GM23338 (cell line): Measurements from ENCODE around the gene SOX1. TPM values are rescaled to one million over a fixed set of nuclear protein-coding genes. Genes with fewer than 3 reads are reported as not detected.

ENCODE experiments used
- ATAC-seq: fragments of 200-7000 bp; cut with Tn5 transposase; 3 replicates; pipeline ENCODE4 v1.9.1; 2020
- DNase-seq: peaks from one replicate; pipeline ENCODE4 v3.0.0-alpha.2; 2015; ENCODE audit warnings: low spot score
- H2AFZ ChIP-seq: fragments of 200-600 bp; sonication (generic); 2 replicates; pipeline ENCODE4 v1.8.0; 2016; ENCODE audit warnings: antibody characterized with exemption, mild to moderate bottlenecking, moderate library complexity
- H3F3A ChIP-seq: fragments of 200-600 bp; sonication (generic); replicated peaks from 2 replicates; pipeline ENCODE4 v1.8.0; 2017; ENCODE audit warnings: antibody characterized with exemption, mixed run types, low read depth
- H3K27ac ChIP-seq: fragments of 200-600 bp; sonication (generic); 2 replicates; pipeline ENCODE4 v1.6.1; 2016; ENCODE audit warnings: low read depth
- H3K27me3 ChIP-seq: fragments of 200-600 bp; sonication (generic); 2 replicates; pipeline ENCODE4 v1.8.0; 2016; ENCODE audit warnings: mild to moderate bottlenecking, mixed run types, moderate library complexity; ENCODE audit not compliant: insufficient read depth
- H3K36me3 ChIP-seq: fragments of 200-600 bp; sonication (generic); 2 replicates; pipeline ENCODE4 v1.8.0; 2016; ENCODE audit warnings: mild to moderate bottlenecking; ENCODE audit not compliant: insufficient read depth
- H3K4me1 ChIP-seq: fragments of 200-600 bp; sonication (generic); 2 replicates; pipeline ENCODE4 v1.8.0; 2016; ENCODE audit warnings: mild to moderate bottlenecking, moderate library complexity; ENCODE audit not compliant: insufficient read depth
- H3K4me2 ChIP-seq: fragments of 200-600 bp; sonication (generic); 2 replicates; pipeline ENCODE4 v1.7.1; 2017; ENCODE audit warnings: mixed run types
- H3K4me3 ChIP-seq: fragments of 200-600 bp; sonication (generic); 2 replicates; pipeline ENCODE4 v1.6.1; 2016; ENCODE audit warnings: mixed run types
- H3K79me2 ChIP-seq: fragments of 200-600 bp; sonication (generic); replicated peaks from 2 replicates; pipeline ENCODE4 v1.8.0; 2017; ENCODE audit warnings: mild to moderate bottlenecking; ENCODE audit not compliant: insufficient read depth
- H3K9me2 ChIP-seq: fragments of 200-600 bp; sonication (generic); 2 replicates; pipeline ENCODE4 v1.8.0; 2017; ENCODE audit not compliant: insufficient read depth
- H4K20me1 ChIP-seq: fragments of 200-600 bp; sonication (generic); replicated peaks from 2 replicates; pipeline ENCODE4 v1.8.0; 2017; ENCODE audit warnings: mild to moderate bottlenecking; ENCODE audit not compliant: insufficient read depth
- H3K27ac Mint-ChIP-seq: 2 replicates; pipeline ENCODE4 v1.8.0; 2020; ENCODE audit warnings: inconsistent platforms, mild to moderate bottlenecking, moderate library complexity, mixed read lengths
- H3K27me3 Mint-ChIP-seq: 3 replicates; pipeline ENCODE4 v1.8.0; 2022; ENCODE audit warnings: low read depth, mild to moderate bottlenecking, moderate library complexity, mixed read lengths, inconsistent platforms; ENCODE audit not compliant: insufficient read depth, poor library complexity
- H3K36me3 Mint-ChIP-seq: 3 replicates; pipeline ENCODE4 v1.8.0; 2021; ENCODE audit warnings: low read depth, mild to moderate bottlenecking, inconsistent platforms, moderate library complexity, mixed read lengths
- H3K4me1 Mint-ChIP-seq: 3 replicates; pipeline ENCODE4 v1.8.0; 2020; ENCODE audit warnings: mild to moderate bottlenecking, inconsistent platforms, mixed read lengths
- H3K4me3 Mint-ChIP-seq: 3 replicates; pipeline ENCODE4 v1.8.0; 2021; ENCODE audit warnings: moderate library complexity, mild to moderate bottlenecking, inconsistent platforms, mixed read lengths
- H3K9me3 Mint-ChIP-seq: 3 replicates; pipeline ENCODE4 v1.8.0; 2020; ENCODE audit warnings: moderate library complexity, mild to moderate bottlenecking, inconsistent platforms, mixed read lengths
- CTCF ChIP-seq, 2 experiments: fragments of 200-600 bp in 1 of 2; sonication (generic) in 1 of 2; conservative IDR thresholded peaks; 2 replicates each; pipeline versions ENCODE4 v1.5.1 to v1.6.1; 2016 to 2017; ENCODE audit warnings: antibody characterized with exemption in 2 of 2, low read depth in 2 of 2, mild to moderate bottlenecking in 2 of 2, moderate library complexity in 1 of 2
- ETS1 ChIP-seq: IDR thresholded peaks from 2 replicates; pipeline ENCODE4 v1.6.1; 2016; ENCODE audit warnings: antibody characterized with exemption
- EZH2 ChIP-seq: fragments of 200-600 bp; sonication (generic); IDR thresholded peaks from one replicate; pipeline ENCODE4 v1.8.0; 2017; ENCODE audit warnings: antibody characterized with exemption, mild to moderate bottlenecking, low read depth; ENCODE audit not compliant: unreplicated experiment
- EZH2phosphoT487 ChIP-seq: fragments of 200-600 bp; sonication (generic); IDR thresholded peaks from one replicate; pipeline ENCODE4 v1.8.1; 2018; ENCODE audit warnings: antibody characterized with exemption; ENCODE audit not compliant: unreplicated experiment
- NANOG ChIP-seq: IDR thresholded peaks from 2 replicates; pipeline ENCODE4 v1.6.1; 2016; ENCODE audit warnings: antibody characterized with exemption, borderline replicate concordance
- POLR2AphosphoS5 ChIP-seq: IDR thresholded peaks from 2 replicates; pipeline ENCODE4 v1.6.1; 2016; ENCODE audit warnings: antibody characterized with exemption, low read depth
- STAT1 ChIP-seq: IDR thresholded peaks from one replicate; pipeline ENCODE4 v1.6.1; 2016; ENCODE audit warnings: antibody characterized with exemption; ENCODE audit not compliant: unreplicated experiment
- ZNF114 ChIP-seq: fragments of 250-450 bp; sonication (Bioruptor Pico); IDR thresholded peaks from 2 replicates; pipeline ENCODE4 v1.5.0; 2020; ENCODE audit warnings: mild to moderate bottlenecking, moderate library complexity
- ZNF331 ChIP-seq: fragments of 250-450 bp; sonication (Bioruptor Pico); IDR thresholded peaks from 2 replicates; pipeline ENCODE4 v1.5.0; 2020; ENCODE audit warnings: low read depth, mild to moderate bottlenecking, moderate library complexity
- polyA plus RNA-seq: library from polyadenylated mRNA; unstranded; fragments of >200 nt; fragmentation: Nextera tagmentation; extraction: Ambion mirVana; gene quantifications from 2 replicates; pipeline ENCODE4 v1.2.1, GENCODE V29; 2016
- total RNA-seq: library from RNA; depleted of rRNA; stranded (reverse); fragments of >200 nt; shearing (Covaris generic); gene quantifications from 2 replicates; pipeline ENCODE4 v1.2.3, GENCODE V29; 2014

Gene SOX1
- total and polyA plus RNA-seq, 2 experiments from 2014 or later = 0.10 to 0.17 TPM

GRCh38 chr13:112056739-112057438 lies 10.1 kb upstream of the SOX1 start:
- peaks cover 59% of the 10 kb centered on the region for H3K4me1 ChIP-seq
- H3K79me2 ChIP-seq = no peaks in the 10 kb centered on the region
- Mint-ChIP-seq H3K4me3 (peak overlapping the region; percentile 70), H3K36me3 (no peaks in the 10 kb centered on the region; the same call in 2 of the 3 replicates), H3K9me3 (peaks cover 4% of the 10 kb centered on the region; the same call in 1 of the 3 replicates), H3K4me1 (peaks cover 49% of the 10 kb centered on the region), H3K27ac (no peak overlapping the region), H3K27me3 (peaks cover 97% of the 10 kb centered on the region)
- H3K4me3 ChIP-seq = peak overlapping the region; percentile 55
- H3K36me3 ChIP-seq = no peaks in the 10 kb centered on the region
- H2AFZ ChIP-seq = no peak overlapping the region
- no peak for TF ChIP-seq CTCF (conservative IDR thresholded peaks at IDR 0.05; ENCODE audit: low read depth in 2 of 2)
- TF ChIP-seq EZH2phosphoT487 = peak; percentile 86
- peak; percentile 59 for TF ChIP-seq EZH2
- H3K27me3 ChIP-seq = peaks cover 100% of the 10 kb centered on the region
- H3K9me2 ChIP-seq = no peaks in the 10 kb centered on the region
- H3K4me2 ChIP-seq = peak overlapping the region; percentile 82
- peak; percentile 63 for DNase-seq
- no peak overlapping the region for H3K27ac ChIP-seq
- ATAC-seq = no peak
- H4K20me1 ChIP-seq = peaks cover 22% of the 10 kb centered on the region
- H3F3A ChIP-seq = peaks cover 18% of the 10 kb centered on the region

DNA sequence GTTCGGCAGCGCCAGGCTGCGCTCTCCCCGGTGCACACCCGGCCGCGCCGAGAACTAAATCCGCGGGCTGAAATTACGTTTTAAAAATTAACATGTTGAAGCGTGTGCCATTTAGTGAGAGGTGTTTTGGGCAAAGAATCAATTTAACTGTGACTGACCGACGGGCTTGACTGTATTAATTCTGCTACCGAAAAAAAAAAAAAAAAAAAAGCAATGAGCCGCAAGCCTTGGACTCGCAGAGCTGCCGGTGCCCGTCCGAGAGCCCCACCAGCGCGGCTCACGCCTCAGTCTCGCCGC lies 9.6 kb upstream of the SOX1 start:
- Mint-ChIP-seq H3K4me3 (peak overlapping the region; percentile 70), H3K36me3 (no peaks in the 10 kb centered on the region; the same call in 2 of the 3 replicates), H3K9me3 (peaks cover 5% of the 10 kb centered on the region; the same call in 1 of the 3 replicates), H3K27ac (no peak overlapping the region), H3K4me1 (peaks cover 54% of the 10 kb centered on the region), H3K27me3 (peaks cover 97% of the 10 kb centered on the region)
- H4K20me1 ChIP-seq = peaks cover 22% of the 10 kb centered on the region
- H3K9me2 ChIP-seq = no peaks in the 10 kb centered on the region
- H3K4me1 ChIP-seq = peaks cover 64% of the 10 kb centered on the region
- H3K27me3 ChIP-seq = peaks cover 100% of the 10 kb centered on the region
- no peaks in the 10 kb centered on the region for H3K79me2 ChIP-seq
- H3K4me2 ChIP-seq = peak overlapping the region; percentile 82
- no peak overlapping the region for H3K27ac ChIP-seq
- H3K4me3 ChIP-seq = peak overlapping the region; percentile 55
- no peaks in the 10 kb centered on the region for H3K36me3 ChIP-seq
- H3F3A ChIP-seq = peaks cover 23% of the 10 kb centered on the region
- no peak overlapping the region for H2AFZ ChIP-seq
- TF ChIP-seq POLR2AphosphoS5 (no peak), EZH2 (peak; percentile 86)
- ATAC-seq (no peak), DNase-seq (no peak)

DNA sequence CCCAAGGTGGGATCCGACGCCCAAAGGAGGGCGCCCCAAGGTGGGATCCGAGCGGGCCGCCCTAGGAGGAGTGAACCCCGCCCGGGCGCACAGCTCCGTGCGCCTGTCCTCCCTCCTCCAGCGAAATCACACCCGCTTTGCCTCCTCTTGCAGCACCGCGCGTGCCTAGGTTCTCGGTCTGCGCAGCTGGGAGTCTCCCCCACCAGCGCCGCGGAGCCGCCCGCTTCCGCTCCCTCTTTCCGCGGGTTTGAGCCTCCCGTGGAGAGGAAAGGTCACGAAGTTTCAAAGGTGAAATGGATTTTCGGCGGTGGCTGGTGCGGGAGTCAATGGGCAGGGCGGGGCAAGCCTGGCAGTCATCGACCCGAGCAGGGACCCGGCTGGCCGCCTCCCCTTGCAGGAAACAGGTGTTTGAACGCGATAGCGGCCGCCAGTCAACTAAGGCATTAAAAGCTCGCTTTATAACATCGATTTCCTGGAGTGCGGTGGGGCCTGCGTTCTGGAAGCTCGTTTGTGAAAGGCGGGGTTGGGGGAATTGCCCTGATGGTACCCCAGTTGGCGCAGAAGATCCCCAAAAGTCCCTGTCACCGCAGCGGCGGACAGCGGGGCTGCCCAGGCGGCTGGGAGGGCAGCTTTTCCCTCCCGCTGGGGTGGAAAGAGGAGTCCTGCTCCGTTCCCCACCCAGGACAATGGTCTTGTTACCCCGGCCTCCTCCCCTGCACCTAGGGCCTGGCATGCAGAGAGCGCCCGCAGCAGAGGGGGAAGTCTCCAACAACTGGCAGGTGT lies 9.0 kb upstream of the SOX1 start:
- Mint-ChIP-seq H3K27ac (no peak overlapping the region), H3K4me3 (peak overlapping the region; percentile 70), H3K9me3 (peaks cover 5% of the 10 kb centered on the region; the same call in 1 of the 3 replicates), H3K27me3 (peaks cover 96% of the 10 kb centered on the region), H3K36me3 (no peaks in the 10 kb centered on the region; the same call in 2 of the 3 replicates), H3K4me1 (peaks cover 56% of the 10 kb centered on the region)
- peak overlapping the region; percentile 55 for H3K4me3 ChIP-seq
- H3K27ac ChIP-seq = no peak overlapping the region
- H3K79me2 ChIP-seq = no peaks in the 10 kb centered on the region
- no peak for TF ChIP-seq ZNF331 (CRISPR knock-in tag)
- TF ChIP-seq EZH2phosphoT487 = peak; percentile 83
- peak; percentile 82 for TF ChIP-seq EZH2
- TF ChIP-seq POLR2AphosphoS5 = no peak
- no peak for TF ChIP-seq ZNF114 (CRISPR knock-in tag)
- TF ChIP-seq STAT1 = no peak
- no peak for TF ChIP-seq NANOG
- TF ChIP-seq ETS1 = no peak
- H4K20me1 ChIP-seq = peaks cover 16% of the 10 kb centered on the region
- ATAC-seq (no peak; the same call in 2 of the 3 replicates), DNase-seq (peak; percentile 56)
- H2AFZ ChIP-seq = peak overlapping the region; percentile 47; the same call in 1 of the 2 replicates
- peaks cover 100% of the 10 kb centered on the region for H3K27me3 ChIP-seq
- no peaks in the 10 kb centered on the region for H3K9me2 ChIP-seq
- H3K36me3 ChIP-seq = no peaks in the 10 kb centered on the region
- peak overlapping the region; percentile 82 for H3K4me2 ChIP-seq
- H3K4me1 ChIP-seq = peaks cover 62% of the 10 kb centered on the region
- H3F3A ChIP-seq = peaks cover 23% of the 10 kb centered on the region
